Pancreas (tissue), 10 donors: ENCODE results near the gene TTC8. TPM values are rescaled to one million over a fixed set of nuclear protein-coding genes. Genes with fewer than 3 reads are reported as not detected.

Experiments
- ATAC-seq, 4 donors: fragments of 200-7000 bp; cut with Tn5 transposase; one replicate each; pipeline versions ENCODE4 v1.8.0 to v1.9.1; 2020; ENCODE audit warnings: mild to moderate bottlenecking in 4 of 4, moderate library complexity in 4 of 4
- DNase-seq, 6 donors: peaks; one replicate each; pipeline ENCODE4 v3.0.0-alpha.2; 2020
- FAIRE-seq: peaks from 2 replicates; lab custom pipeline; 2012; peaks lifted over from hg19 to GRCh38; lab: Jason Lieb, UNC
- H3K27ac ChIP-seq, 4 donors: fragments of 200-600 bp; sonication (generic); 1 replicate in 3 of 4; 2 replicates in 1 of 4; pipeline versions ENCODE4 v1.5.0 to v1.8.0; 2020
- H3K27me3 ChIP-seq, 4 donors: fragments of 200-600 bp; one replicate each; pipeline ENCODE4 v1.8.0; 2021
- H3K36me3 ChIP-seq, 3 donors: fragments of 200-600 bp; sonication (generic) in 1 of 3; one replicate each; pipeline versions ENCODE4 v1.5.0 to v1.8.0; 2020 to 2021
- H3K4me1 ChIP-seq, 3 donors: fragments of 200-600 bp; one replicate each; pipeline ENCODE4 v1.8.0; 2021
- H3K4me3 ChIP-seq, 4 donors: fragments of 200-600 bp; sonication (generic) in 2 of 4; one replicate each; pipeline versions ENCODE4 v1.5.0 to v1.8.0; 2020 to 2021
- H3K9me3 ChIP-seq, 4 donors: fragments of 200-600 bp; one replicate each; pipeline ENCODE4 v1.8.0; 2021
- CTCF ChIP-seq, 4 donors: fragments of 200-600 bp; sonication (generic) in 3 of 4; IDR thresholded peaks; one replicate each; pipeline versions ENCODE4 v1.5.0 to v1.8.0; 2021; ENCODE audit warnings: antibody characterized with exemption in 4 of 4
- WGBS, 2 donors: extraction: QIAGEN DNeasy Blood & Tissue Kit; methylation state at CpG; one replicate each; pipeline ENCODE4 v1.1.7; 2013; 5-methylcytosine and 5-hydroxymethylcytosine counted together
- intact Hi-C, 3 donors: fragments of 100-400 bp; cut with DNase I; formaldehyde crosslinking; loops; one replicate each; pipeline versions ENCODE4 v1.11.1 to v1.14.2; 2022
- polyA plus RNA-seq, 2 donors: library from polyadenylated mRNA; stranded (reverse); fragments of 200-250 nt; gene quantifications; one replicate each; pipeline ENCODE4 v1.2.3, GENCODE V29; 2013
- total RNA-seq, 6 donors: library from RNA; stranded (reverse); fragmentation: NEBNext Ultra II Directional in 4 of 6; extraction: Animal tissue kit (Norgen Biotek cat#: 25700) in 4 of 6; gene quantifications; one replicate each; pipeline versions ENCODE4 v1.2.1 to v1.2.4, GENCODE V29; 2021 to 2023
- donor health status: healthy with polysubstance abuse.
- donor health status: DM: no; HTN: no; CAD: no; lungs with moderate emphysema.
- donor health status: DM: no; HTN: no; CAD: no.
- donor health status: control.
- donor health status: control.
- donor health status: Bipolar disorder and iron deficiency.
- donor health status: DM: yes; HTN: yes; CAD: no.
- donor health status: DM: no; HTN: no; CAD: no.
- donor health status: DM: no; HTN: no; CAD: no.
- donor health status: DM: yes; HTN: yes; CAD: no.

TTC8 gene
- total and polyA plus RNA-seq, 8 donors = 5.9 to 35.9 (median 10.2) TPM

- no peak for TF ChIP-seq CTCF (IDR thresholded peaks at IDR 0.05)
- no peaks in the 10 kb centered on the region for H3K9me3 ChIP-seq
- no peak for FAIRE-seq
- H3K27ac ChIP-seq = no peak overlapping the region
- H3K4me3 ChIP-seq = no peak overlapping the region
- no peak for DNase-seq
- no peaks in the 10 kb centered on the region for H3K27me3 ChIP-seq
- WGBS, 2 donors = 90 to 99% methylated on average over 4 of the region's 4 CpGs
- intact Hi-C loops = no loop called here
- H3K4me1 ChIP-seq = no peaks in the 10 kb centered on the region
- H3K36me3 ChIP-seq = peaks cover 0 to 7% (median 5%) of the 10 kb centered on the region in 3 donors
- no peak for ATAC-seq
These were observed 54.6 kb downstream of the TTC8 start for GRCh38 chr14:88879022-88879421.

GRCh38 chr14:88882236-88882635, 57.8 kb downstream of the TTC8 start:
- FAIRE-seq (no peak), DNase-seq (no peak), ATAC-seq (no peak)
- Histone ChIP-seq H3K27ac (no peak overlapping the region), H3K9me3 (no peaks in the 10 kb centered on the region), H3K4me1 (no peaks in the 10 kb centered on the region), H3K4me3 (no peak overlapping the region), H3K36me3 (peaks cover 0 to 5% (median 0%) of the 10 kb centered on the region in 3 donors), H3K27me3 (no peaks in the 10 kb centered on the region)
- 91 to 93% methylated on average over 1 of the region's 1 CpG for WGBS, 2 donors
- TF ChIP-seq CTCF (IDR thresholded peaks at IDR 0.05) = no peak
- intact Hi-C loops = no loop called here

GRCh38 chr14:88895116-88895515, 70.7 kb downstream of the TTC8 start:
- Histone ChIP-seq H3K9me3 (no peaks in the 10 kb centered on the region), H3K27ac (no peak overlapping the region), H3K4me1 (no peaks in the 10 kb centered on the region), H3K27me3 (no peaks in the 10 kb centered on the region), H3K36me3 (no peaks in the 10 kb centered on the region), H3K4me3 (no peak overlapping the region)
- DNase-seq (no peak), ATAC-seq (no peak), FAIRE-seq (no peak)
- intact Hi-C loops = no loop called here
- no peak for TF ChIP-seq CTCF (IDR thresholded peaks at IDR 0.05)
- 77 to 87% methylated on average over 4 of the region's 4 CpGs for WGBS, 2 donors

GRCh38 chr14:88901189-88901588, 76.7 kb downstream of the TTC8 start:
- FAIRE-seq = no peak
- no peak for DNase-seq
- 65 to 68% methylated on average over 4 of the region's 4 CpGs for WGBS, 2 donors
- Histone ChIP-seq H3K27ac (no peak overlapping the region), H3K4me3 (no peak overlapping the region), H3K27me3 (no peaks in the 10 kb centered on the region), H3K9me3 (no peaks in the 10 kb centered on the region), H3K4me1 (no peaks in the 10 kb centered on the region), H3K36me3 (no peaks in the 10 kb centered on the region)
- intact Hi-C loops = no loop called here
- no peak for ATAC-seq
- no peak for TF ChIP-seq CTCF (IDR thresholded peaks at IDR 0.05)

- TF ChIP-seq CTCF (IDR thresholded peaks at IDR 0.05) = no peak
- no peaks in the 10 kb centered on the region for H3K9me3 ChIP-seq
- no peaks in the 10 kb centered on the region for H3K36me3 ChIP-seq
- 55 to 60% methylated on average over 3 of the region's 3 CpGs for whole genome bisulfite sequencing, 2 donors
- no peak overlapping the region for H3K4me3 ChIP-seq
- FAIRE-seq = no peak
- DNase-seq = no peak
- intact Hi-C loops = no loop called here
- H3K4me1 ChIP-seq = no peaks in the 10 kb centered on the region
- H3K27ac ChIP-seq = no peak overlapping the region
- ATAC-seq = no peak
- H3K27me3 ChIP-seq = no peaks in the 10 kb centered on the region
These were observed 77.5 kb downstream of the TTC8 start for GRCh38 chr14:88901991-88902390.
